Left ventricle myocardium inferior (tissue), 1 donor: ENCODE results near the gene DDX56. TPM values are rescaled to one million over a fixed set of nuclear protein-coding genes. Genes with fewer than 3 reads are reported as not detected.
"Not testable (repeated sequence)": the region's sequence is repeated elsewhere in the genome, so short reads cannot be mapped to it uniquely, and the experiment has no call there.

Experiments used
- DNase-seq: peaks from one replicate; pipeline ENCODE4 v3.0.0-alpha.2; 2020
- H3K27ac ChIP-seq: fragments of 200-600 bp; replicated peaks from 2 replicates; pipeline ENCODE4 v1.8.0; 2021
- H3K27me3 ChIP-seq: fragments of 200-600 bp; 2 replicates; pipeline ENCODE4 v1.8.0; 2021; ENCODE audit warnings: low read depth
- H3K36me3 ChIP-seq: fragments of 200-600 bp; 2 replicates; pipeline ENCODE4 v1.8.0; 2021
- H3K4me1 ChIP-seq: fragments of 200-600 bp; 2 replicates; pipeline ENCODE4 v1.8.0; 2021
- H3K4me3 ChIP-seq: fragments of 200-600 bp; 2 replicates; pipeline ENCODE4 v1.8.0; 2021; ENCODE audit warnings: mild to moderate bottlenecking, moderate library complexity
- H3K9me3 ChIP-seq: fragments of 200-600 bp; replicated peaks from 2 replicates; pipeline ENCODE4 v1.8.0; 2021
- intact Hi-C: fragments of 100-400 bp; cut with micrococcal nuclease; formaldehyde crosslinking; loops from one replicate; pipeline ENCODE4 v1.11.0; 2022
- total RNA-seq: library from RNA; stranded (reverse); fragmentation: NEBNext Ultra II Directional; extraction: Animal tissue kit (Norgen Biotek cat#: 25700); gene quantifications from one replicate; pipeline ENCODE4 v1.2.1, GENCODE V29; 2021
- TF ChIP-seq, protein P1 (sequence below): fragments of 200-600 bp; IDR thresholded peaks from 2 replicates; pipeline ENCODE4 v1.8.0; 2021; ENCODE audit warnings: antibody characterized with exemption, mild to moderate bottlenecking, borderline replicate concordance
- donor health status: DM: no; HTN: yes; CAD: no; lungs with severe emphysema.

DDX56 gene
- total RNA-seq, 1 donor from 2014 or later = 27.1 TPM

GRCh38 chr7:44606341-44607140 lies 32.8 kb upstream of the DDX56 start, which contains the start of gene OGDH:
Gene OGDH, plus strand, starts transcription at chr7:44606627. Its CDS starts 17,717 bp downstream, at chr7:44624344.
- TF ChIP-seq, protein P1, sequence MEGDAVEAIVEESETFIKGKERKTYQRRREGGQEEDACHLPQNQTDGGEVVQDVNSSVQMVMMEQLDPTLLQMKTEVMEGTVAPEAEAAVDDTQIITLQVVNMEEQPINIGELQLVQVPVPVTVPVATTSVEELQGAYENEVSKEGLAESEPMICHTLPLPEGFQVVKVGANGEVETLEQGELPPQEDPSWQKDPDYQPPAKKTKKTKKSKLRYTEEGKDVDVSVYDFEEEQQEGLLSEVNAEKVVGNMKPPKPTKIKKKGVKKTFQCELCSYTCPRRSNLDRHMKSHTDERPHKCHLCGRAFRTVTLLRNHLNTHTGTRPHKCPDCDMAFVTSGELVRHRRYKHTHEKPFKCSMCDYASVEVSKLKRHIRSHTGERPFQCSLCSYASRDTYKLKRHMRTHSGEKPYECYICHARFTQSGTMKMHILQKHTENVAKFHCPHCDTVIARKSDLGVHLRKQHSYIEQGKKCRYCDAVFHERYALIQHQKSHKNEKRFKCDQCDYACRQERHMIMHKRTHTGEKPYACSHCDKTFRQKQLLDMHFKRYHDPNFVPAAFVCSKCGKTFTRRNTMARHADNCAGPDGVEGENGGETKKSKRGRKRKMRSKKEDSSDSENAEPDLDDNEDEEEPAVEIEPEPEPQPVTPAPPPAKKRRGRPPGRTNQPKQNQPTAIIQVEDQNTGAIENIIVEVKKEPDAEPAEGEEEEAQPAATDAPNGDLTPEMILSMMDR = no peak
- Histone ChIP-seq H3K4me1 (peaks cover 43% of the 10 kb centered on the region), H3K27me3 (no peaks in the 10 kb centered on the region), H3K9me3 (no peaks in the 10 kb centered on the region), H3K27ac (peak within 1 kb of the TSS; percentile 100), H3K36me3 (peaks cover 4% of the 10 kb centered on the region), H3K4me3 (peak within 1 kb of the TSS; percentile 84)
- DNase-seq = peak; percentile 99
- intact Hi-C loops = no loop called here

DNA sequence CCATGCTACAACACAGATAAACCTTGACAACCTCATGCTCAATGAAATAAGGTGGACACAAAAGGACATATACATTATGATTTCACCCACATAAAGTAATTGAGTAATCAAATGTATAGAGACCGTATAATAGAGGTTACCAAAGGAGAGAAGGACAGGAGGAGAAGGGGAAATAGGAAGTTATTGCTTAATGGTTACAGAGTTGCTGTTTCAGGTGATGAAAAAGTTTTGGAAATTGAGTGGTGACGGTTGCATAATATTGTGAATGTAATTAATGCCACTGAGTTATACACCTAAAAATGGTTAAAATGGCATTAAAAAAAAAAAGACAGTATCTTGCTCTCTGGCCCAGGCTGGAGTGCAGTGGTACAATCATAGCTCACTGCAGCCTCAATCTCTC lies 31.2 kb upstream of the DDX56 start:
- TF ChIP-seq, protein P1 = no peak
- Histone ChIP-seq H3K27me3 (no peaks in the 10 kb centered on the region), H3K27ac (peak overlapping the region; percentile 100), H3K36me3 (peaks cover 4% of the 10 kb centered on the region), H3K9me3 (no peaks in the 10 kb centered on the region), H3K4me1 (peaks cover 41% of the 10 kb centered on the region), H3K4me3 (no peak overlapping the region)
- intact Hi-C loops = no loop called here
- no peak for DNase-seq

DNA sequence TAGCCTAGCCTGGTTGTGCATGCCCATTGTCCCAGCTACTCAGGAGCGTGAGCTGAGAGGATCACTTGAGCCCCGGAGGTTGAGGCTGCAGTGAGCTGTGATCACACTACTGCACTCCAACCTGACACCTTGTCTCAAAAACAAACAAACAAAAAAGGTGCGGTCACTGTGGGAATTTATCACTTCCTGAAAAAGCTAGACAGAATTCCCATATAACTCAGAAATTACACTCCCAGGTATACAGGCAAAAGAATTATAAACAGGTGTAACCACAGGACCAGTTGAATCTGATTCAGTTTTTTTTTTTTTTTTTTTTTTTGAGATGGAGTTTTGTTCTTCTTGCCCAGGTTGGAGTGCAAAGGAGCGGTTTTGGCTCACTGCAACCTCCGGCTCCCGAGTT lies 29.5 kb upstream of the DDX56 start:
- intact Hi-C loops = no loop called here
- Histone ChIP-seq H3K27ac (no peak overlapping the region), H3K27me3 (no peaks in the 10 kb centered on the region), H3K9me3 (no peaks in the 10 kb centered on the region), H3K36me3 (peaks cover 3% of the 10 kb centered on the region), H3K4me3 (no peak overlapping the region), H3K4me1 (peaks cover 23% of the 10 kb centered on the region)
- DNase-seq = no peak
- TF ChIP-seq, protein P1 = no peak

DNA sequence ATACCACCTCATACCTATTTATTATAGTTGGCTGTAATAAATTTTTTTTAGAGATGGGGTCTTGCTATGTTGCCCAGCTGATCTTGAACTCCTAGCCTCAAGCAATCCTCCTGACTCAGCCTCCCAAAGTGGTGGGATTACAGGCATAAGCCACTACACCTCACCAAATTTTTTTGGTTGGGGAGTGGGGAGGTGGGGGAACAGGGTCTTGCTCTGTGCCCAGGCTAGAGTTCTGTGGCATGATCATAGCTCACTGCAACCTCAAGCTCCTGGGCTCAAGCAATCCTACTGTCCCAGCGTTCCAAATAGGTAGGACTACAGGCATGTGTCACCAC lies 28.8 kb upstream of the DDX56 start:
- Histone ChIP-seq H3K27ac (no peak overlapping the region), H3K27me3 (no peaks in the 10 kb centered on the region), H3K4me1 (peaks cover 17% of the 10 kb centered on the region), H3K36me3 (no peaks in the 10 kb centered on the region), H3K9me3 (no peaks in the 10 kb centered on the region), H3K4me3 (no peak overlapping the region)
- TF ChIP-seq, protein P1 = no peak
- DNase-seq = no peak
- intact Hi-C loops = no loop called here

- TF ChIP-seq, protein P1 = no peak
- intact Hi-C loops = no loop called here
- Histone ChIP-seq H3K4me1 (peaks cover 14% of the 10 kb centered on the region), H3K27ac (no peak overlapping the region), H3K4me3 (no peak overlapping the region), H3K27me3 (no peaks in the 10 kb centered on the region), H3K9me3 (no peaks in the 10 kb centered on the region), H3K36me3 (no peaks in the 10 kb centered on the region)
- no peak for DNase-seq
Measured at GRCh38 chr7:44599222-44599621, 25.5 kb upstream of the DDX56 start.

- H3K9me3 ChIP-seq, intact Hi-C loops, H3K36me3 ChIP-seq, H3K27me3 ChIP-seq, H3K4me3 ChIP-seq, DNase-seq, H3K27ac ChIP-seq: not testable (repeated sequence)
- H3K4me1 ChIP-seq = peaks cover 14% of the 10 kb centered on the region
Measured at GRCh38 chr7:44597181-44597580, 23.5 kb upstream of the DDX56 start.
